H9 (cell line): ENCODE measurements around the gene XPO1. TPM values are rescaled to one million over a fixed set of nuclear protein-coding genes. Genes with fewer than 3 reads are reported as not detected.

Source experiments
- DNase-seq: peaks from one replicate; pipeline ENCODE4 v3.0.0-alpha.2; 2017
- H2AFZ ChIP-seq: one replicate; pipeline ENCODE4 v1.6.1; 2013; ENCODE audit warnings: mild to moderate bottlenecking, low read length, control low read depth, moderate library complexity
- H2AK5ac ChIP-seq: 2 replicates; pipeline ENCODE4 v1.6.1; 2013; ENCODE audit warnings: low read length, control low read depth, mixed read lengths; ENCODE audit not compliant: insufficient read length
- H2BK120ac ChIP-seq: one replicate; pipeline ENCODE4 v1.6.1; 2013; ENCODE audit warnings: low read depth, mild to moderate bottlenecking, low read length, control low read depth, inconsistent platforms; ENCODE audit not compliant: poor library complexity, severe bottlenecking
- H2BK12ac ChIP-seq: 2 replicates; pipeline ENCODE4 v1.6.1; 2013; ENCODE audit warnings: low read length, control low read depth, mixed read lengths, low read depth; ENCODE audit not compliant: insufficient read length
- H2BK15ac ChIP-seq: 2 replicates; pipeline ENCODE4 v1.6.1; 2013; ENCODE audit warnings: low read depth, low read length, control low read depth
- H2BK20ac ChIP-seq: one replicate; pipeline ENCODE4 v1.6.1; 2013; ENCODE audit warnings: low read depth, mild to moderate bottlenecking, low read length, control low read depth, inconsistent platforms; ENCODE audit not compliant: poor library complexity, severe bottlenecking
- H2BK5ac ChIP-seq: 2 replicates; pipeline ENCODE4 v1.6.1; 2013; ENCODE audit warnings: low read length, control low read depth, mixed read lengths; ENCODE audit not compliant: insufficient read length
- H3K14ac ChIP-seq: 2 replicates; pipeline ENCODE4 v1.6.1; 2013; ENCODE audit warnings: low read length, control low read depth; ENCODE audit not compliant: insufficient read depth
- H3K18ac ChIP-seq: 2 replicates; pipeline ENCODE4 v1.6.1; 2013; ENCODE audit warnings: low read depth, mild to moderate bottlenecking, mixed read lengths, low read length, control low read depth; ENCODE audit not compliant: insufficient read length
- H3K23ac ChIP-seq: 2 replicates; pipeline ENCODE4 v1.6.1; 2013; ENCODE audit warnings: low read length, control low read depth, mixed read lengths, low read depth; ENCODE audit not compliant: insufficient read length
- H3K23me2 ChIP-seq: 2 replicates; pipeline ENCODE4 v1.6.1; 2013; ENCODE audit warnings: low read depth, mild to moderate bottlenecking, mixed read lengths, low read length, control low read depth; ENCODE audit not compliant: insufficient read length, poor library complexity, severe bottlenecking
- H3K27ac ChIP-seq: 2 replicates; pipeline ENCODE4 v1.5.1; 2013; ENCODE audit warnings: low read length, control low read depth, mixed read lengths, low read depth; ENCODE audit not compliant: insufficient read length
- H3K27me3 ChIP-seq: 2 replicates; pipeline ENCODE4 v1.6.1; 2013; ENCODE audit warnings: low read length, control low read depth, inconsistent platforms; ENCODE audit not compliant: insufficient read depth
- H3K4ac ChIP-seq: 2 replicates; pipeline ENCODE4 v1.6.1; 2013; ENCODE audit warnings: low read depth, mild to moderate bottlenecking, control low read depth, inconsistent platforms, low read length, moderate library complexity
- H3K4me1 ChIP-seq: 2 replicates; pipeline ENCODE4 v1.6.1; 2013; ENCODE audit warnings: low read length, control low read depth, inconsistent platforms; ENCODE audit not compliant: insufficient read depth
- H3K4me2 ChIP-seq: 2 replicates; pipeline ENCODE4 v1.6.1; 2013; ENCODE audit warnings: low read length, control low read depth, mixed read lengths; ENCODE audit not compliant: insufficient read length, insufficient read depth
- H3K56ac ChIP-seq: 2 replicates; pipeline ENCODE4 v1.6.1; 2013; ENCODE audit warnings: low read depth, mild to moderate bottlenecking, mixed read lengths, low read length, control low read depth; ENCODE audit not compliant: insufficient read length
- H3K79me1 ChIP-seq: 2 replicates; pipeline ENCODE4 v1.6.1; 2013; ENCODE audit warnings: low read depth, mild to moderate bottlenecking, moderate library complexity, low read length, control low read depth, inconsistent platforms; ENCODE audit not compliant: insufficient read depth, poor library complexity, severe bottlenecking
- H3K79me2 ChIP-seq: 2 replicates; pipeline ENCODE4 v1.6.1; 2013; ENCODE audit warnings: low read length, control low read depth, inconsistent platforms; ENCODE audit not compliant: insufficient read depth
- H3K9ac ChIP-seq: 2 replicates; pipeline ENCODE4 v1.6.1; 2013; ENCODE audit warnings: low read length, control low read depth, mixed read lengths; ENCODE audit not compliant: insufficient read length; ENCODE audit errors: extremely low read depth
- H3K9me3 ChIP-seq: one replicate; pipeline ENCODE4 v1.6.1; 2013; ENCODE audit warnings: low read depth, low read length, inconsistent platforms; ENCODE audit not compliant: control insufficient read depth
- H3T11ph ChIP-seq: one replicate; pipeline ENCODE4 v1.6.1; 2013; ENCODE audit warnings: mild to moderate bottlenecking, low read length, control low read depth, inconsistent platforms
- H4K20me1 ChIP-seq: one replicate; pipeline ENCODE4 v1.6.1; 2013; ENCODE audit not compliant: control insufficient read depth, insufficient read length, insufficient read depth
- H4K5ac ChIP-seq: 2 replicates; pipeline ENCODE4 v1.6.1; 2013; ENCODE audit warnings: low read depth, mild to moderate bottlenecking, mixed read lengths, low read length, control low read depth; ENCODE audit not compliant: insufficient read length
- H4K8ac ChIP-seq: replicated peaks from 2 replicates; pipeline ENCODE4 v1.6.1; 2013; ENCODE audit warnings: low read length, control low read depth, mixed read lengths, low read depth; ENCODE audit not compliant: insufficient read length
- H4K91ac ChIP-seq: 2 replicates; pipeline ENCODE4 v1.6.1; 2013; ENCODE audit warnings: low read depth, mild to moderate bottlenecking, moderate library complexity, mixed read lengths, low read length, control low read depth; ENCODE audit not compliant: insufficient read length
- H3K27ac Mint-ChIP-seq, 3 experiments: 2 replicates in 2 of 3; 3 replicates in 1 of 3; pipeline ENCODE4 v1.8.0; 2020 to 2021; ENCODE audit warnings: mixed read lengths in 3 of 3, mild to moderate bottlenecking in 1 of 3, moderate library complexity in 1 of 3
- H3K27me3 Mint-ChIP-seq: 2 replicates; pipeline ENCODE4 v1.8.0; 2021; ENCODE audit warnings: low read depth, mild to moderate bottlenecking, moderate library complexity, mixed read lengths
- H3K36me3 Mint-ChIP-seq, 3 experiments: 2 replicates in 2 of 3; 3 replicates in 1 of 3; pipeline ENCODE4 v1.8.0; 2020 to 2021; ENCODE audit warnings: low read depth in 3 of 3, mixed read lengths in 3 of 3; ENCODE audit not compliant: insufficient read depth in 1 of 3
- H3K4me1 Mint-ChIP-seq, 2 experiments: 2 replicates each; pipeline ENCODE4 v1.8.0; 2020; ENCODE audit warnings: mixed read lengths in 2 of 2
- H3K4me3 Mint-ChIP-seq, 2 experiments: 2 replicates in 1 of 2; 3 replicates in 1 of 2; pipeline ENCODE4 v1.8.0; 2020 to 2021; ENCODE audit warnings: mild to moderate bottlenecking in 2 of 2, mixed read lengths in 2 of 2, moderate library complexity in 1 of 2
- H3K9me3 Mint-ChIP-seq, 2 experiments: 2 replicates in 1 of 2; 3 replicates in 1 of 2; pipeline ENCODE4 v1.8.0; 2020; ENCODE audit warnings: mild to moderate bottlenecking in 2 of 2, mixed read lengths in 2 of 2, moderate library complexity in 1 of 2
- WGBS: extraction: QIAGEN DNeasy Blood & Tissue Kit; methylation state at CpG from one replicate; pipeline ENCODE4 v1.1.7; 2013; ENCODE audit warnings: missing lambda C conversion rate, low lambda C conversion rate, mixed read lengths; ENCODE audit not compliant: insufficient read length; ENCODE audit errors: extremely low coverage; 5-methylcytosine and 5-hydroxymethylcytosine counted together
- total RNA-seq: library from RNA; stranded (reverse); gene quantifications from 2 replicates; pipeline ENCODE4 v1.2.1, GENCODE V29; 2021
- TF ChIP-seq, protein P1 (sequence below): fragments of 200-600 bp; sonication (generic); conservative IDR thresholded peaks from 3 replicates; pipeline ENCODE4 v1.8.0; 2021; ENCODE audit warnings: antibody characterized with exemption, mild to moderate bottlenecking

XPO1 gene
- total RNA-seq, 1 experiment from 2014 or later = 320 TPM

DNA sequence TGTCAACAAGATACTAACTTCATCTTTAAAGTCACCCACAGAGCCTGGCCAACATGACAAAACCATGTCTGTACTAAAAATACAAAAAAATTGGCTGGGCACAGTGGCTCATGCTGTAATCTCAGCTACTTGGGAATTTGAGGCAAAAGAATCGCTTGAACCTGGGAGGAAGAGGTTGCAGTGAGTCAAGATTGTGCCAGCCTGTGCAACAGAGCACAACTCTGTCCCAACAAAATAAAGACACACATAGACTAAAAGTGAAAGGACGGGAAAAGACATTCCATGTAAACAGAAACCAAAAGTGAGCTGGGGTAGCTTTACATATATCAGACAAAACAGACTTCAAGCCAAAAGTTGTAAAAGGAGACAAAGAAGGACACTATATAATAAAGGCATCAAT, 102.1 kb downstream of the XPO1 start:
- peaks cover 65% of the 10 kb centered on the region for H3K79me2 ChIP-seq
- no peak overlapping the region for H3K4me2 ChIP-seq
- peaks cover 4 to 6% of the 10 kb centered on the region in 2 experiments; a peak in 4 of 5 replicates for H3K9me3 Mint-ChIP-seq
- H3K27ac ChIP-seq = no peak overlapping the region
- no peak overlapping the region for H3K23ac ChIP-seq
- H4K91ac ChIP-seq = no peak overlapping the region
- no peak overlapping the region for H2AFZ ChIP-seq
- no peaks in the 10 kb centered on the region for H3K27me3 ChIP-seq
- no peaks in the 10 kb centered on the region for H3K23me2 ChIP-seq
- H3T11ph ChIP-seq = no peak overlapping the region
- no peak overlapping the region for H4K8ac ChIP-seq
- H2AK5ac ChIP-seq = no peak overlapping the region
- H3K4me1 Mint-ChIP-seq = peaks cover 27 to 35% of the 10 kb centered on the region in 2 experiments
- DNase-seq = no peak
- H4K20me1 ChIP-seq = no peaks in the 10 kb centered on the region
- peaks cover 5% of the 10 kb centered on the region for H3K79me1 ChIP-seq
- H3K27me3 Mint-ChIP-seq = no peaks in the 10 kb centered on the region
- no peak overlapping the region for H2BK20ac ChIP-seq
- H3K18ac ChIP-seq = no peak overlapping the region
- H3K56ac ChIP-seq = no peak overlapping the region
- no peak overlapping the region for H3K14ac ChIP-seq
- H2BK15ac ChIP-seq = no peak overlapping the region
- no peak overlapping the region for H2BK120ac ChIP-seq
- no CpG with 5 or more reads among the region's 2 CpGs for WGBS
- peaks cover 5 to 11% (median 8%) of the 10 kb centered on the region in 3 experiments for H3K36me3 Mint-ChIP-seq
- H3K9me3 ChIP-seq = no peaks in the 10 kb centered on the region
- no peak overlapping the region for H3K9ac ChIP-seq
- no peak overlapping the region for H3K4ac ChIP-seq
- peak overlapping the region in 1 of 3 experiments; percentile 15; a peak in 1 of 7 replicates for H3K27ac Mint-ChIP-seq
- H3K4me3 Mint-ChIP-seq = no peak overlapping the region
- no peak overlapping the region for H2BK12ac ChIP-seq
- H2BK5ac ChIP-seq = no peak overlapping the region
- no peak overlapping the region for H4K5ac ChIP-seq
- H3K4me1 ChIP-seq = peaks cover 4% of the 10 kb centered on the region; the same call in 1 of the 2 replicates
- TF ChIP-seq, protein P1, sequence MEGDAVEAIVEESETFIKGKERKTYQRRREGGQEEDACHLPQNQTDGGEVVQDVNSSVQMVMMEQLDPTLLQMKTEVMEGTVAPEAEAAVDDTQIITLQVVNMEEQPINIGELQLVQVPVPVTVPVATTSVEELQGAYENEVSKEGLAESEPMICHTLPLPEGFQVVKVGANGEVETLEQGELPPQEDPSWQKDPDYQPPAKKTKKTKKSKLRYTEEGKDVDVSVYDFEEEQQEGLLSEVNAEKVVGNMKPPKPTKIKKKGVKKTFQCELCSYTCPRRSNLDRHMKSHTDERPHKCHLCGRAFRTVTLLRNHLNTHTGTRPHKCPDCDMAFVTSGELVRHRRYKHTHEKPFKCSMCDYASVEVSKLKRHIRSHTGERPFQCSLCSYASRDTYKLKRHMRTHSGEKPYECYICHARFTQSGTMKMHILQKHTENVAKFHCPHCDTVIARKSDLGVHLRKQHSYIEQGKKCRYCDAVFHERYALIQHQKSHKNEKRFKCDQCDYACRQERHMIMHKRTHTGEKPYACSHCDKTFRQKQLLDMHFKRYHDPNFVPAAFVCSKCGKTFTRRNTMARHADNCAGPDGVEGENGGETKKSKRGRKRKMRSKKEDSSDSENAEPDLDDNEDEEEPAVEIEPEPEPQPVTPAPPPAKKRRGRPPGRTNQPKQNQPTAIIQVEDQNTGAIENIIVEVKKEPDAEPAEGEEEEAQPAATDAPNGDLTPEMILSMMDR = no peak
